Measurements from ENCODE around the gene PMM2.
A peak's percentile ranks its signal among the peaks of the same experiment; 100 is the strongest.
"Not testable (repeated sequence)": the region's sequence is repeated elsewhere in the genome, so short reads cannot be mapped to it uniquely, and the experiment has no call there.

PMM2 gene

GRCh38 chr16:8868416-8869211, 71.0 kb downstream of the PMM2 start, which contains the start of gene CARHSP1:
TSS of gene CARHSP1 (minus strand) at chr16:8869006. CDS start at chr16:8859328, 9,678 bp downstream.
- peak within 1 kb of the TSS; percentile 71 for H3K27ac ChIP-seq
- no peak for TF ChIP-seq CTCF (conservative IDR thresholded peaks at IDR 0.05)

GRCh38 chr16:8869212-8869987, 71.8 kb downstream of the PMM2 start:
- peak overlapping the region; percentile 71; the same call in 1 of the 2 replicates for H3K27ac ChIP-seq
- TF ChIP-seq CTCF (conservative IDR thresholded peaks at IDR 0.05), result no peak

GRCh38 chr16:8869988-8870241, 72.3 kb downstream of the PMM2 start:
- not testable (repeated sequence) for H3K27ac ChIP-seq

GRCh38 chr16:8872071-8872470, 74.4 kb downstream of the PMM2 start:
- no peak for TF ChIP-seq CTCF (conservative IDR thresholded peaks at IDR 0.05)
- no peak overlapping the region for H3K27ac ChIP-seq

- TF ChIP-seq CTCF (conservative IDR thresholded peaks at IDR 0.05), result peak; percentile 12; the same call in 1 of the 2 replicates
- H3K27ac ChIP-seq, result no peak overlapping the region
Observed at GRCh38 chr16:8872967-8873865, 75.6 kb downstream of the PMM2 start.

GRCh38 chr16:8873866-8874195, 76.2 kb downstream of the PMM2 start:
- H3K27ac ChIP-seq, result not testable (repeated sequence)

- no peak for TF ChIP-seq CTCF (conservative IDR thresholded peaks at IDR 0.05)
- no peak overlapping the region for H3K27ac ChIP-seq
Observed at GRCh38 chr16:8874388-8874787, 76.7 kb downstream of the PMM2 start.

GRCh38 chr16:8875317-8875716, 77.7 kb downstream of the PMM2 start:
- H3K27ac ChIP-seq, result not testable (repeated sequence)

Data from VCaP (cell line).